ENCODE results near the gene CAMTA1. TPM values are rescaled to one million over a fixed set of nuclear protein-coding genes. Genes with fewer than 3 reads are reported as not detected.

Gene CAMTA1
- total RNA-seq, 1 donor = 56.1 TPM

GRCh38 chr1:7560128-7560527 lies 774.9 kb downstream of the CAMTA1 start:
- DNase-seq (ENCODE audit: low read depth) = no peak
- no peak overlapping the region for H3K4me3 ChIP-seq (ENCODE audit: low read depth, low read length)
- TF ChIP-seq CTCF (IDR thresholded peaks at IDR 0.05; ENCODE audit: insufficient read depth, low read depth, low read length) = no peak

GRCh38 chr1:7560601-7561181 lies 775.4 kb downstream of the CAMTA1 start:
- no peak for DNase-seq (ENCODE audit: low read depth)
- no peak for TF ChIP-seq CTCF (IDR thresholded peaks at IDR 0.05; ENCODE audit: insufficient read depth, low read depth, low read length)
- H3K4me3 ChIP-seq (ENCODE audit: low read depth, low read length) = no peak overlapping the region

DNA sequence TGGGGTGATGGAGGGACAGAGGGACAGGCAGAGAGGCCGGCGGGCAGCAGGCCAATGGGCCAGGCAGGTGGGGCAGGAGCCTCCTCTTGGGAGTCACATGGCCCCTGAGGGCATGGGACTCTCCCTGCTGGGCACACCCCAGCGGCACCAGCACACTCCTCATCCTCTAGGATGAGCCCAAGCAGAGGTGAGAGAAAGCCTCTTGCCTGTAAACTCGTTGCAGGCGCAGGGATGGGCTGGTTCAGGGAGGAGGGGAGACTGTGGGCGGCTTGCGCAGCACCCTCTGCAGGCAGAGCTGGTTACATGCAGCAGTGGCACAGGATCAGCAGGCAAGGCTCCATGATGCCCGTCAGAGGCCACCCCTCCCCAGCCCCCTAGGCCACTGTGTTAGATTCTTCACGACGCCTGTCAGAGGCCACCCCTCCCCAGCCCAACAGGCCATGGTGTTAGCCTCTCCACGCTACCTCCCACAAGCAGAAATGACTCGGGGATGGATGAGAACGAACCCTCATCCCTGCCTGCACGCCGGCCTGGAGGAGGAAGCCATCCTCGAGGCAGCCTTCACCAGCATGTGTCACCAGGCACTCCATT lies 776.2 kb downstream of the CAMTA1 start:
- H3K4me3 ChIP-seq (ENCODE audit: low read depth, low read length) = no peak overlapping the region
- peak; percentile 38 for TF ChIP-seq CTCF (IDR thresholded peaks at IDR 0.05; ENCODE audit: insufficient read depth, low read depth, low read length)
- DNase-seq (ENCODE audit: low read depth) = no peak

DNA sequence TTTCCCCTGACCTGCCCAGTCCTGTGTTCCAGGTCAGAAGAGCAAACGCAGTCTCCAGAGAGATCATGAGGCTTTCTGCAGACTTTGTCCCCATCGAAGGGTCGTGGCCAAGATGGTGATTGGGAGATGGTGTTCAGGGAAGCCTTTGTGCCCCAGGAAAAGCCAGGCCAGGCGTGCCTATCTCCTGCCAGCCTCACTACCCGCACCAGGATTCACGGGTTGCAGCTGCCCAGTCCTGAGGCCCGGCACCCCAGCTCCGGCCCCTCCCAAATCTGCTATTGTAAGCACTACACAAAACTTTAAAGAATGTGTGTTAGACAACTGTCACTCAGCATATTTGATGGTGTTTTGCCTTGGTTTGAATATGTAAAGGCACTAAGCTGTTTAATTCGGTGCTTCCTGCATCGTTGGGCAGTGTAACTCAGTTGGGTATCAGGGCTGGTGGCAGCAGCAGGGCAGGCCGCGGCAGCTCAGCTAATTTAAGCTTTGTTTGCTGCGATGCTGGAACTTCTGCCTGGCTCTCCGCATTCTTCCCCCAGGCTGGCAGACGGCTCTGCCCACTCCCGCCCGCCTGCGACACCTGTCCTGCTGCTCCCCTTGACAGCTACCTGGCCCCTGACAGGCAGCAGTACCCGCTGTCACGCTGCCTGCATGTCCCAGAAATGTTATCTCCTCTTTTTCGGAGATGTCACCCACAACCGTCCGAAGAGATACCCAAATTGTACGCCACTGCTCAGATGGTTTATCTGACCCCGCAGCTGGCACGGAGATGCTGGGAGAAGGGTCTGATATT lies 776.9 kb downstream of the CAMTA1 start:
- no peak for TF ChIP-seq CTCF (IDR thresholded peaks at IDR 0.05; ENCODE audit: insufficient read depth, low read depth, low read length)
- DNase-seq (ENCODE audit: low read depth) = no peak
- H3K4me3 ChIP-seq (ENCODE audit: low read depth, low read length) = no peak overlapping the region

DNA sequence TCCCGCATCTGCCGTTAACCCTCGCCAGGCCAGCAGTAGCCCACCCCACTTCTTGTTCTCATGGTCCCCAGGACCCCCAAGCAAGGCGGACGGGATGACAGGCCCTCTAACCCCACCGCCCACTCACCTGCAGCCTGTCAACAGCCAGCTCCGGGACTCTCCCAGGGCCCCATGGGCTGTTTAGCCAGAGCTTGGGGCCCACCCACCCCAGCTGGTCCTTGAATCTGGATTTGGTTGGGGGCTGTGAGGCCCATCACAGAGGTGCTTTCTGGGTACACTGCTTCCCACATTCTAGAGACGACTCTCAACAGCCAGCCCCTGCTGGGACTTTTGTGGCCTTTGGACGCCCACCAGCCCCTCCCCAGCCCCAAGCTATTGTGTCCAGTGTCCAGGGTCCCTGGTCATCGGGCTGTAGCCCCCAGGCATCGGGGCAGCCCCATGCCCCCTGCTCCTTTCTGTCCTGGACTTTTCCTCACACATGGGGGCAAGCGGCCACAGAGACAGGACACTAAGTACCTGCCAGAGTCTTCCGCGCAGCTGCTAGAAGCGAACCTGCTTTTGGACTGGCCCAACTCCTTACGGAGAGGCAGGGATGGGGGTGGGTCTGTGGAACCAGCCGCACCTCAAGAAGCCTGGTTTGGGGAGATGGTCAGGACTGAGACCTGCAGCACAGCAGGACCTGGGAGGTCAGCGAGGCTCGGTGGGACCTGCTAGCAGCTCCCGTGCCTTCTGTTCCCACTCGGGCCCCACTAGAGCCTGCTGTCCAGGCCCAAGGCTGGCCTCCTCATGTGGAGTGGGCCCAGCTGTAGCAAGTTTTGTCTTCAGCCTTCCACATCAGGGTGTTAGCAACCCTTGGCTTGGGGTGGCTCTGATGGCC lies 777.7 kb downstream of the CAMTA1 start:
- H3K4me3 ChIP-seq (ENCODE audit: low read depth, low read length) = no peak overlapping the region
- TF ChIP-seq CTCF (IDR thresholded peaks at IDR 0.05; ENCODE audit: insufficient read depth, low read depth, low read length) = no peak
- no peak for DNase-seq (ENCODE audit: low read depth)

GRCh38 chr1:7564137-7564536 lies 778.9 kb downstream of the CAMTA1 start:
- DNase-seq (ENCODE audit: low read depth) = no peak
- TF ChIP-seq CTCF (IDR thresholded peaks at IDR 0.05; ENCODE audit: insufficient read depth, low read depth, low read length) = no peak
- H3K4me3 ChIP-seq (ENCODE audit: low read depth, low read length) = no peak overlapping the region

All from fibroblast of villous mesenchyme (primary cell).